HG02970 (cell line): ENCODE results near the gene SLC8A1.

ENCODE experiments used
- ATAC-seq: cut with Tn5 transposase; IDR thresholded peaks from one replicate; pipeline ENCODE4 v1.9.1; 2021; ENCODE audit warnings: mild to moderate bottlenecking, moderate library complexity, moderate number of reproducible peaks; ENCODE audit not compliant: unreplicated experiment, low FRiP score

The SLC8A1 gene

GRCh38 chr2:40430776-40431599 is 20.9 kb downstream of the SLC8A1 start:
- ATAC-seq = no peak

GRCh38 chr2:40428439-40428838 is 23.5 kb downstream of the SLC8A1 start:
- no peak for ATAC-seq

- no peak for ATAC-seq
These were observed 30.1 kb downstream of the SLC8A1 start for GRCh38 chr2:40421631-40422297.

GRCh38 chr2:40420478-40420877 is 31.4 kb downstream of the SLC8A1 start:
- no peak for ATAC-seq

GRCh38 chr2:40419364-40419762 is 32.5 kb downstream of the SLC8A1 start:
- no peak for ATAC-seq

GRCh38 chr2:40418614-40419363 is 33.1 kb downstream of the SLC8A1 start:
- ATAC-seq = no peak

GRCh38 chr2:40416486-40416885 is 35.4 kb downstream of the SLC8A1 start:
- no peak for ATAC-seq

GRCh38 chr2:40415391-40415790 is 36.5 kb downstream of the SLC8A1 start:
- ATAC-seq = no peak

- no peak for ATAC-seq
These were observed 39.4 kb downstream of the SLC8A1 start for GRCh38 chr2:40412456-40412855.

GRCh38 chr2:40410695-40411094 is 41.2 kb downstream of the SLC8A1 start:
- ATAC-seq = no peak

- ATAC-seq = no peak
These were observed 42.2 kb downstream of the SLC8A1 start for GRCh38 chr2:40409734-40410133.

GRCh38 chr2:40406485-40407289 is 45.2 kb downstream of the SLC8A1 start:
- no peak for ATAC-seq

GRCh38 chr2:40405465-40405864 is 46.4 kb downstream of the SLC8A1 start:
- no peak for ATAC-seq

- ATAC-seq = no peak
These were observed 47.4 kb downstream of the SLC8A1 start for GRCh38 chr2:40404517-40404916.

- ATAC-seq = no peak
These were observed 48.6 kb downstream of the SLC8A1 start for GRCh38 chr2:40403233-40403836.

- ATAC-seq = no peak
These were observed 50.0 kb downstream of the SLC8A1 start for GRCh38 chr2:40401896-40402295.

GRCh38 chr2:40400336-40400953 is 51.4 kb downstream of the SLC8A1 start:
- no peak for ATAC-seq

- ATAC-seq = no peak
These were observed 54.1 kb downstream of the SLC8A1 start for GRCh38 chr2:40397765-40398164.

- ATAC-seq = no peak
These were observed 55.8 kb downstream of the SLC8A1 start for GRCh38 chr2:40396124-40396523.
